NCI-H2107 treated with DMSO at 0.1 percent for 48 hours (cell line): ENCODE measurements around the gene CLDN5.

Experiments used
- DNase-seq: peaks from one replicate; lab custom pipeline; 2025; ENCODE audit not compliant: unreplicated experiment; lab: John Stamatoyannopoulos, UW

The CLDN5 gene

DNA sequence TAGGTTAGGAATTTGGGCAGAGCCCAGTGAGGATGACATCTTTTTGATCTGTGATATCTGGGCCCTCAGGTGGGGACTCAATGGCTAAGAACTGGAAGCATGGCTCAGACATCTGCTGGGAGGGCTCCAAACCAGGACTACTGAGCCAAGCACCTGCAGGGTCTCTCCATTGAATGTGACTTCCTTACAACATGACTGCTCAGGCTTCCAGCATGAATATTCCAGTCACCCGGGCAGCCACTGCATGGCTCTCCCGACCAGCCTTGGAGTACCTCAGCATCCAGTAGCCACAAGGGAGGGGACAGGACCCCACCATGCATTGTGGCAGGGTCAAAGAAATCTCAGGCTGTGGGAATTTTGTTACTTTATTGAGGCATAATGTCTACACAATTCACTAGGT lies 35.9 kb downstream of the CLDN5 start:
- no peak for DNase-seq

DNA sequence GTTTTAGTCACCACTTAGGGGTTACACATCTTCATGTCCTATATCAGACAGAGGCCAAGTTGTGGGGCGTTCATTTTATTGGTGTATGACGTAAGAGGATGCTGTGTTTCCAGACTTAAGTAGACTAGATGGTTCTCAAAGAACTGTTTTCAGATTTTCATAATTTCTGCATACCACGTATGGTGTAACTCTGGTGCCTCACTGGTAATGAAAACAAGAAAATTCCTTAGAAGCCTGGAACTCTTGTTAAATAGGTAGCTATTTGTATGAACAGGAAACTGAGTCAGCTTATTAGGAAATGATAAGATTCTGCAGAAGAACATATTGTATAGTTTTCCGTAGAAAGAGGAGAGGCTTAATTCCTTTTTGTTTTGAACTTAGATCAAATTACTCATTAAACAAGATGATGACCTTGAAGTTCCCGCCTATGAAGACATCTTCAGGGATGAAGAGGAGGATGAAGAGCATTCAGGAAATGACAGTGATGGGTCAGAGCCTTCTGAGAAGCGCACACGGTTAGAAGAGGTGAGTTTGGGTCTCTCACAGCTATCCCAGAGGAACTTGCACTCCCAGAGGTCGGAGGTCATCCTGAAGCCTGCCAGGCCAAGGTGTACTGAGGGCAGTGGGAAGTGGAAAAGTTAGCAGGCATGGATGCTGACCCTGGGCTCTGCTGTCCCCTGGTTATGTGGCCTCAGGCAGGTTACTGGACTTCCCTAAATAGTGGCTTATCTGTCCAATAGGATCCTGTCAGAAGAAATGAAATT lies 40.5 kb downstream of the CLDN5 start:
- DNase-seq: no peak

- no peak for DNase-seq
These were observed 41.9 kb downstream of the CLDN5 start for GRCh38 chr22:19482297-19482696.

DNA sequence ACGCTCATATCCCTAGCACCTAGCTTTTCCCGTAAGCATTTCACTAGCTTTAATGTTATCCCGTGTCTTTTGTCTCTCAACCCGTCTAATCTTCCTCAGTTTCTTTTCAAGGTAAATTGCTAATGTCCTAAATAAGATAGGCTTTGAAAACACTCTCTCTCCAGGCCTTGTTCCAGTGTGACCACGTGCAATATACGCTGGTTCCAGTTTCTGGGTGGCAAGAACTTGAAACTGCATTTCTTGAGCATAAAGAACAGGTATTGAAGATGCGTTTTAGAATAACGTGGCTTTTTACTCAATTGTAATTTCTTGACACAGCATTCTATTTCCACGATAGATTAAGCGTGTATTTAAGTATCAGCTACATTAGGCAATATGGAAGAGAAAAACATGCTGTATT lies 43.4 kb downstream of the CLDN5 start:
- DNase-seq: no peak

GRCh38 chr22:19480173-19480568 lies 44.0 kb downstream of the CLDN5 start:
- no peak for DNase-seq

GRCh38 chr22:19479355-19480172 lies 44.6 kb downstream of the CLDN5 start, which contains the start of gene CDC45:
CDC45 (plus strand) TSS chr22:19479920; CDS start chr22:19479969, 49 bp downstream.
- peak; percentile 96 for DNase-seq

DNA sequence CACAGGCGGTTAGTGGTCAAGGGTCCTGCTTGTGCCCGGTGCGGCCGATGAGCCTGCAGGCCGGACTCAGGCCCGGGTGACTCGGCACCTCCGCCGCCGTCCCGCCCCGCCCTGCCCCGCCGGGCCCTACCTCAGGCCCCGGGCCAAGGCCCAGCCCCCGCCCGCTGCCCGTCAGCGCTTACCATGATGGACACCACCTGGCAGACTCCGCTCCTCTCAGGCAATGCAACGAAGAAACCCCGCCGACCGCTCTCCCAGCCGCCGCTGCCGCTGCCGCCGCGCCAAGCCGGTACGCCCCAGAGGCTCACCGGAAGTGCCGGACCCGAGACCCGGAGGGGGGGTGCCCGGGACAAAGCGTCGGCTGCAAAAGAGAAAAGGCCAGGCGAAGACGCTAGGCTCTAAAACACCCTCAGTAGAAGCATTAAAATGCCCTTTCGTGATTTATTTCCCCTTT lies 45.3 kb downstream of the CLDN5 start, which contains the start of gene UFD1:
Gene UFD1, minus strand, starts transcription at position 293 of the 454 bp plus-strand sequence. Its CDS starts 108 bp downstream, at position 185.
- DNase-seq: no peak

- no peak for DNase-seq
These were observed 45.9 kb downstream of the CLDN5 start for GRCh38 chr22:19478045-19478900.

DNA sequence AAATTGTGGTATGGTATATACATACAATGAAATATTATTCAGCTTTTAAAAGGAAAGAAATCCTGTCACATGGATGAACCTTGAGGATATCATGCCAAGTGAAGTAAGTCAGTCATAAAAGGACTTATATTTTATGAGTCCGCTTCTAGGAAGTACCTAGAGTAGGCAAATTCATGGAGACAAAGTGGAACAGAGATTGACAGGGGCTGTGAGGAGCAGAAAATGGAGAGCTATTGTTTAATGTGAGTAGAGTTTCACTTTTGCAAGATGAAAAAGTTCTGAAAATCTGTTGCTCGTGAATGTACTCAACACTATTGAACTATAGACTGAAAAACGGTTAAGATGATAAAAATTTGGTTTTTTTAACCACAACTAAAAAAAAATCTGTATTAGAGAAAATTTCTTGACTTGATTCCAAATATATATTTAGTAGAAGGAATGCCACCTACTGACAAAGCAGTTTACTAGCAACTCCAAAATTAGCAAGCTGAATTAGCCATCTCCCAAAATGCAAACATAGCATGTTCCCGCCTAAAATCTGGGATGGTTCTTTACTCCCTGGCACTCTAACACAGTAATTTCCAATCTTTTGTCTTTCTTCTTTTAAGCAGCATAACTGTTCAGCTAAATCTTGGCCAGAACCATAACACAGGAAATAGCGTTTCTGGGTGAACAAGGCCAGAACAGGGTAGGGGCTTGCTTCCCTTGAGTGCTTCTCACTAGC lies 46.7 kb downstream of the CLDN5 start:
- no peak for DNase-seq

DNA sequence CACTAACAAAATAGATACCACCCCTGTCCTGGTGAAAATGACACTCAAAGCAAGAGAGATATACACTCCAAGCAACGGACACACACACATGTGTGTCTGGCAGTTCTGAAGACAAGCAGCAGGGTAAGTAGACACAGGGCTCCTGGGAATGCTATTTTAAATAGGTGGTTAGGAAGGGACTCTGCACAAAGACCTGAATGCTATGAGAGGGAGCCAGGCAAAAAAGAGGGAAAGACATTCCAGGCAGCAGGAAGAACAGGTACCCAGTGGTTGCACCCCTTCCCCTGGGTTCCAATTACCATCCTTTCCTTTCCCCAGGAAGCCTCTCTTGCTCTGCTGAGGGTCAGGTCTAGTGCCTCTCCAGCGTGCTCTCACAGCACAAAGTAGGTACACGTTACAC lies 48.2 kb downstream of the CLDN5 start:
- DNase-seq: no peak

- DNase-seq: no peak
These were observed 50.6 kb downstream of the CLDN5 start for GRCh38 chr22:19473578-19473977.
